NT2/D1 (cell line): ENCODE results near the gene ACAP3.

Source experiments
- DNase-seq: peaks from one replicate; pipeline ENCODE4 v3.0.0-alpha.2; 2011; ENCODE audit warnings: low read depth, low spot score
- H3K27me3 ChIP-seq: 2 replicates; pipeline ENCODE4 v1.6.0; 2011; ENCODE audit warnings: mild to moderate bottlenecking; ENCODE audit not compliant: insufficient read length, insufficient read depth
- H3K36me3 ChIP-seq: 2 replicates; pipeline ENCODE4 v1.6.1; 2011; ENCODE audit warnings: mild to moderate bottlenecking, low read length, mixed read lengths; ENCODE audit not compliant: insufficient read depth, insufficient read length
- H3K4me1 ChIP-seq: 2 replicates; pipeline ENCODE4 v1.5.1; 2011; ENCODE audit not compliant: insufficient read depth, insufficient read length
- H3K4me3 ChIP-seq: 2 replicates; pipeline ENCODE4 v1.5.1; 2011; ENCODE audit warnings: low read depth; ENCODE audit not compliant: insufficient read length
- H3K9ac ChIP-seq: 2 replicates; pipeline ENCODE4 v1.6.0; 2011; ENCODE audit warnings: low read depth; ENCODE audit not compliant: insufficient read length
- H3K9me3 ChIP-seq: 2 replicates; pipeline ENCODE4 v1.5.1; 2011; ENCODE audit warnings: mild to moderate bottlenecking, low read length; ENCODE audit not compliant: insufficient read depth
- SUZ12 ChIP-seq: IDR thresholded peaks from 2 replicates; pipeline ENCODE4 v1.6.1; 2011; ENCODE audit not compliant: insufficient read length, insufficient read depth; ENCODE audit errors: extremely low read depth
- YY1 ChIP-seq: IDR thresholded peaks from 2 replicates; pipeline ENCODE4 v1.6.1; 2011; ENCODE audit not compliant: insufficient read length, insufficient read depth
- ZNF274 ChIP-seq: IDR thresholded peaks from 2 replicates; pipeline ENCODE4 v1.6.1; 2011; ENCODE audit warnings: mild to moderate bottlenecking, low read depth, low read length

The ACAP3 gene

GRCh38 chr1:1292851-1293250, 14.9 kb downstream of the ACAP3 start:
- Histone ChIP-seq H3K27me3 (no peaks in the 10 kb centered on the region), H3K9ac (no peak overlapping the region), H3K9me3 (no peaks in the 10 kb centered on the region), H3K4me1 (peaks cover 8% of the 10 kb centered on the region), H3K36me3 (peaks cover 28% of the 10 kb centered on the region), H3K4me3 (no peak overlapping the region)
- no peak for TF ChIP-seq YY1
- TF ChIP-seq SUZ12, result no peak
- no peak for TF ChIP-seq ZNF274
- no peak for DNase-seq

GRCh38 chr1:1292442-1292779, 15.3 kb downstream of the ACAP3 start:
- Histone ChIP-seq H3K9me3 (no peaks in the 10 kb centered on the region), H3K36me3 (peaks cover 24% of the 10 kb centered on the region), H3K9ac (no peak overlapping the region), H3K4me3 (no peak overlapping the region), H3K27me3 (no peaks in the 10 kb centered on the region), H3K4me1 (peaks cover 8% of the 10 kb centered on the region)
- no peak for DNase-seq
- no peak for TF ChIP-seq ZNF274
- no peak for TF ChIP-seq YY1
- TF ChIP-seq SUZ12, result no peak

GRCh38 chr1:1291548-1292441, 15.9 kb downstream of the ACAP3 start:
- TF ChIP-seq ZNF274, result no peak
- no peak for TF ChIP-seq YY1
- TF ChIP-seq SUZ12, result no peak
- no peak for DNase-seq
- peaks cover 8% of the 10 kb centered on the region for H3K4me1 ChIP-seq
- peak overlapping the region; percentile 42 for H3K9ac ChIP-seq
- peaks cover 23% of the 10 kb centered on the region for H3K36me3 ChIP-seq
- H3K9me3 ChIP-seq, result no peaks in the 10 kb centered on the region
- no peak overlapping the region for H3K4me3 ChIP-seq
- H3K27me3 ChIP-seq, result no peaks in the 10 kb centered on the region

GRCh38 chr1:1291023-1291528, 16.7 kb downstream of the ACAP3 start:
- H3K4me3 ChIP-seq, result no peak overlapping the region
- H3K4me1 ChIP-seq, result peaks cover 8% of the 10 kb centered on the region
- H3K9me3 ChIP-seq, result no peaks in the 10 kb centered on the region
- H3K9ac ChIP-seq, result peak overlapping the region; percentile 42
- H3K27me3 ChIP-seq, result no peaks in the 10 kb centered on the region
- DNase-seq, result no peak
- TF ChIP-seq YY1 (no peak), SUZ12 (no peak), ZNF274 (no peak)
- peaks cover 18% of the 10 kb centered on the region for H3K36me3 ChIP-seq

- H3K27me3 ChIP-seq, result no peaks in the 10 kb centered on the region
- H3K4me1 ChIP-seq, result peaks cover 8% of the 10 kb centered on the region
- no peak overlapping the region for H3K4me3 ChIP-seq
- TF ChIP-seq ZNF274, result no peak
- TF ChIP-seq SUZ12, result no peak
- TF ChIP-seq YY1, result no peak
- H3K9me3 ChIP-seq, result no peaks in the 10 kb centered on the region
- peaks cover 15% of the 10 kb centered on the region for H3K36me3 ChIP-seq
- no peak for DNase-seq
- H3K9ac ChIP-seq, result no peak overlapping the region
These were observed 17.4 kb downstream of the ACAP3 start for GRCh38 chr1:1290238-1290731.

- DNase-seq, result no peak
- peaks cover 10% of the 10 kb centered on the region for H3K4me1 ChIP-seq
- H3K4me3 ChIP-seq, result no peak overlapping the region
- TF ChIP-seq YY1 (no peak), ZNF274 (no peak), SUZ12 (no peak)
- no peaks in the 10 kb centered on the region for H3K27me3 ChIP-seq
- H3K36me3 ChIP-seq, result no peaks in the 10 kb centered on the region
- no peaks in the 10 kb centered on the region for H3K9me3 ChIP-seq
- no peak overlapping the region for H3K9ac ChIP-seq
These were observed 20.2 kb downstream of the ACAP3 start for GRCh38 chr1:1287288-1288110.
